Type B pancreatic cell (in vitro differentiated cells): ENCODE results near the gene ABCA2. TPM values are rescaled to one million over a fixed set of nuclear protein-coding genes. Genes with fewer than 3 reads are reported as not detected.

ENCODE experiments used
- DNase-seq: peaks from one replicate; pipeline ENCODE4 v3.0.0; 2021; ENCODE audit warnings: mixed read lengths; ENCODE audit not compliant: unreplicated experiment; ENCODE audit errors: extremely low spot score
- H3K27ac Mint-ChIP-seq: 2 replicates; pipeline ENCODE4 v1.8.0; 2021; ENCODE audit warnings: mild to moderate bottlenecking, mixed read lengths
- H3K27me3 Mint-ChIP-seq: 2 replicates; pipeline ENCODE4 v1.8.0; 2021; ENCODE audit warnings: mixed read lengths
- H3K36me3 Mint-ChIP-seq: 2 replicates; pipeline ENCODE4 v1.8.0; 2021; ENCODE audit warnings: mixed read lengths
- H3K4me1 Mint-ChIP-seq: one replicate; pipeline ENCODE4 v1.8.0; 2021; ENCODE audit warnings: mixed read lengths; ENCODE audit not compliant: unreplicated experiment
- H3K4me3 Mint-ChIP-seq: 2 replicates; pipeline ENCODE4 v1.8.0; 2021; ENCODE audit warnings: mild to moderate bottlenecking, mixed read lengths
- H3K9me3 Mint-ChIP-seq: 2 replicates; pipeline ENCODE4 v1.8.0; 2021; ENCODE audit warnings: mixed read lengths
- total RNA-seq: library from RNA; stranded (reverse); gene quantifications from 2 replicates; pipeline ENCODE4 v1.2.1, GENCODE V29; 2021; ENCODE audit warnings: low replicate concordance
- TF ChIP-seq, protein P1 (sequence below): fragments of 200-600 bp; sonication (generic); conservative IDR thresholded peaks from 2 replicates; pipeline ENCODE4 v1.5.0; 2021; ENCODE audit warnings: antibody characterized with exemption, mild to moderate bottlenecking

ABCA2 gene
- total RNA-seq, 1 donor from 2014 or later = 44.7 TPM

DNA sequence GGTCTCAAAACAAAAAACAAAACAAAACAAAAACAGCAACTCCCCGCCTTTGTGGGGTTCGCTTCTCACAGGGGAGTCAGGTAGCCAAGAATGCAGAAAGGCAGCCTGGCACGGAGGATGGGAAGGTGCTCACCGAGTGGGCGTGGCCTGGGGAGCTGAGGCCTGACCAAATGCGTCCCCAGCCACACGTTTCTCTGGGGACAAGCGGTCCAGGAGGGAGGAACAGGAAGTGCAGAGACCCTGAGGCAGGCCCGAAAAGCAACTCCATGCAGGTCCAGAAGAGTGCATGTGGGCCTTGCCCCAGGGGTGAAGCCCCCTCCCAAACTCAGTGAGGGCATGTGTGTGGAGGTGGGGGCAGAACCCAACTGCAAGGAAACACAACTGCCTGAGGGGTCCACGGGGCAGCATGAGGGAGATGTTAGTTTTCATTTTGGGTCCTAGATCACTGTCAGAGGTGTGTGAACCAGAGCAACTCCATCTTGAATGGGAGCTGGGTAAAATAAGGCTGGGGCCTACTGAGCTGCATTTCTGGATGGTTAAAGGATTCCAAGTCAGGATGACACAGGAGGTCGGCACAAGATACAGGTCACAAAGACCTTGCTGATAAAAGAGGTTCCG, 46.7 kb upstream of the ABCA2 start:
- DNase-seq = no peak
- TF ChIP-seq, protein P1, sequence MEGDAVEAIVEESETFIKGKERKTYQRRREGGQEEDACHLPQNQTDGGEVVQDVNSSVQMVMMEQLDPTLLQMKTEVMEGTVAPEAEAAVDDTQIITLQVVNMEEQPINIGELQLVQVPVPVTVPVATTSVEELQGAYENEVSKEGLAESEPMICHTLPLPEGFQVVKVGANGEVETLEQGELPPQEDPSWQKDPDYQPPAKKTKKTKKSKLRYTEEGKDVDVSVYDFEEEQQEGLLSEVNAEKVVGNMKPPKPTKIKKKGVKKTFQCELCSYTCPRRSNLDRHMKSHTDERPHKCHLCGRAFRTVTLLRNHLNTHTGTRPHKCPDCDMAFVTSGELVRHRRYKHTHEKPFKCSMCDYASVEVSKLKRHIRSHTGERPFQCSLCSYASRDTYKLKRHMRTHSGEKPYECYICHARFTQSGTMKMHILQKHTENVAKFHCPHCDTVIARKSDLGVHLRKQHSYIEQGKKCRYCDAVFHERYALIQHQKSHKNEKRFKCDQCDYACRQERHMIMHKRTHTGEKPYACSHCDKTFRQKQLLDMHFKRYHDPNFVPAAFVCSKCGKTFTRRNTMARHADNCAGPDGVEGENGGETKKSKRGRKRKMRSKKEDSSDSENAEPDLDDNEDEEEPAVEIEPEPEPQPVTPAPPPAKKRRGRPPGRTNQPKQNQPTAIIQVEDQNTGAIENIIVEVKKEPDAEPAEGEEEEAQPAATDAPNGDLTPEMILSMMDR = no peak
- peak overlapping the region; percentile 17 for H3K4me3 Mint-ChIP-seq
- peaks cover 44% of the 10 kb centered on the region for H3K27me3 Mint-ChIP-seq
- no peaks in the 10 kb centered on the region for H3K36me3 Mint-ChIP-seq
- no peaks in the 10 kb centered on the region for H3K9me3 Mint-ChIP-seq
- peaks cover 8% of the 10 kb centered on the region for H3K4me1 Mint-ChIP-seq
- peak overlapping the region; percentile 50 for H3K27ac Mint-ChIP-seq

DNA sequence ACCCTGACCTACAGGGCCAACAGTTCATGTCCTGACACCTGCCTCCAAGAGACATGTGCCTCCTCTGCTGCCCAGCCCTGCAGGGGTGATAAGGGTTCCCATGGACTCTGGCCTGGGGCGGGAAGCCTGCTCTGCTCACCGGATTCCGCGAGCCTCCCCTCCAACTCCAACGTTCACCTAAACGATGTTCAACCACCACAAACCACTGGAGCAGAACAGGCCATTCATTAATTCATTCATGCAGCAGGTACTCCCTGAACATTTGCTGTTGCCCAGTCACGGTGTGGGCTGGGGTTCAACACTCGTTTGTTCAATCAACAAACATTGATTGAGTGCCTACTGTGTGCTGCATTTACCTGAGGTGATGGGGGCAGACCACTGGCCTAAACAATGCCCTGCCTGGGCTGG, 46.0 kb upstream of the ABCA2 start:
- Mint-ChIP-seq H3K36me3 (no peaks in the 10 kb centered on the region), H3K27me3 (peaks cover 37% of the 10 kb centered on the region), H3K9me3 (no peaks in the 10 kb centered on the region), H3K27ac (no peak overlapping the region), H3K4me3 (no peak overlapping the region), H3K4me1 (peaks cover 8% of the 10 kb centered on the region)
- TF ChIP-seq, protein P1 = no peak
- DNase-seq = no peak

DNA sequence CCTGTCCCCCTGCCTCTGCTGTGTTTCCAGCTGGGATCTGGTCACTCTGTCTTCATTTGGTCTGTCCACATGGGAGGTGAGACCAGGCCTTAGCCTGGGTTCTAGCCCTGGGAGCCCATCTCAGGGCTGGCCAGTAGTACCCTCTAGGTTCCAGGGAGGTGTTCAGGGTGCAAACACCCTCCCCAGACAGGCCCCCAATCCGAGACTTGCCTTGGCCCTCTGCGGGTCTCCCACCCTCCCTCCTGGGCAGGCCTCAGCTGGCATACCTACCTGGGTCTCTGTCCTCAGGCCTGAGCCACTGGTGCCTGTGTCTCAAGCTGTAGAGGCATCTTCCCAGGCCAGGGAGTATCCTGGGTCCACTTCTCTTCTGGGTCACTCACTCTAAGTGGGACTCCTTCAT, 43.2 kb upstream of the ABCA2 start:
- peaks cover 12% of the 10 kb centered on the region for H3K4me1 Mint-ChIP-seq
- TF ChIP-seq, protein P1 = no peak
- H3K4me3 Mint-ChIP-seq = peak overlapping the region; percentile 86
- H3K36me3 Mint-ChIP-seq = no peaks in the 10 kb centered on the region
- no peaks in the 10 kb centered on the region for H3K9me3 Mint-ChIP-seq
- peaks cover 26% of the 10 kb centered on the region for H3K27me3 Mint-ChIP-seq
- H3K27ac Mint-ChIP-seq = peak overlapping the region; percentile 71
- DNase-seq = no peak

DNA sequence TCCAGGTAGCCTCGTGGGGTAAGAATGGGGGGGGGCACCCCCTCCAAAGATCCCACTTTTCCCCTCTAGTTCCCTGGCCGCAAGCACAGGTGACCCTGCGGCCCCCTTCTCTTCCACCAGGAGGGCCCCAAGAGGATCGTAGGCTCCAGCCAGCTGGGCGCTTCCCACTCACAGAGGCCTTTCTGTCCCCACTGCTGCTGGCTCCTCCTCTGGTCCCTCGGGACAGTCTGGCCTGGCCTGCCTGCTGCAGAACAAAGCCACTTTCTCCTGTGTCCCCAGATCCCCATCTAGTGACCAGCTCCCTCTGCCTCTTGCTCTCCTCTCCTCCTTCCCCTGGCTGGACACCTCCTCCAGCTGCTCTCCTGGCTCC, 42.9 kb upstream of the ABCA2 start:
- DNase-seq = no peak
- peaks cover 12% of the 10 kb centered on the region for H3K4me1 Mint-ChIP-seq
- H3K36me3 Mint-ChIP-seq = no peaks in the 10 kb centered on the region
- peak overlapping the region; percentile 86 for H3K4me3 Mint-ChIP-seq
- peak overlapping the region; percentile 71 for H3K27ac Mint-ChIP-seq
- peaks cover 22% of the 10 kb centered on the region for H3K27me3 Mint-ChIP-seq
- TF ChIP-seq, protein P1 = peak; percentile 64
- no peaks in the 10 kb centered on the region for H3K9me3 Mint-ChIP-seq

DNA sequence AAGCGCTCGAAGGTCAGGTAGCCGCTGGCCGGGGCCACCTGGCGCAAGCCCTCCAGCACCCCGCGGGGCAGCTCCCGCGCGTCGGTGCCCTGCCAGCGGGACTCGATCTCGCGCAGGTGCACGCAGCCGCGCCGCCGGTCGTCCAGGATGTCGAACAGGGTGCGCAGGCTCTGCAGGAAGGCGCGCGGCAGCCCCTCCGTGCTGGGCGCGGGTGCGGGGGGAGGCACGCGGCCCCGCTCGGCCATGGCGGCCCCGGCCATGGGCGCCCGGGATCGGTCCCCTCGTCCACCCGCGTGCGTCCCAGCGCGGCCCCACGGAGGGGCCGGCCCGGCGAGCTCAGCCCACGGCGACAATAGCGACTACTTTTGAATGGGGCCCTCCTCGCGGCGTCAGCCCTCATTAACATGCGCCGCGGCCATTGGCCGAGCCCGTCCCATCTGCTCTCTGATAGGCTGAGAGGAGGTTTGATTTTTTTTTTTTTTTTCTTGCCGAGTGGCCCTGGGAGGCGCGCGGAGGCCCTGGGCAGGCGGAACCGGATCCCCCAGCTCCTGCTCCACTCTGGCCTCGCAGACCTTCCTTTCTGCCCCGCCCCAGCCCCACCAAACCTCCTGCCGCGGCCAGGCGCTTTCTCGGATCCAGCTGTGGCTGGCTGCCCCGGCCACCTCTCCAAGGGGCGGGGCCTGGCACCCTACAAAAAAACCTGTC, 42.3 kb upstream of the ABCA2 start, which contains the start of gene SAPCD2:
SAPCD2 (minus strand) TSS at position 357 of the 705 bp plus-strand sequence; CDS start at position 260, 97 bp downstream.
- DNase-seq = no peak
- no peaks in the 10 kb centered on the region for H3K9me3 Mint-ChIP-seq
- TF ChIP-seq, protein P1 = no peak
- H3K27me3 Mint-ChIP-seq = peaks cover 19% of the 10 kb centered on the region
- peak within 1 kb of the TSS; percentile 71 for H3K27ac Mint-ChIP-seq
- no peaks in the 10 kb centered on the region for H3K36me3 Mint-ChIP-seq
- peaks cover 12% of the 10 kb centered on the region for H3K4me1 Mint-ChIP-seq
- peak within 1 kb of the TSS; percentile 86 for H3K4me3 Mint-ChIP-seq
